ENCODE results near the gene RBM19.

The RBM19 gene

GRCh38 chr12:113912760-113913329 is 53.3 kb downstream of the RBM19 start:
- H3K27ac ChIP-seq, result no peak overlapping the region
- TF ChIP-seq CTCF (conservative IDR thresholded peaks at IDR 0.05), result peak; percentile 98

GRCh38 chr12:113911971-113912759 is 54.0 kb downstream of the RBM19 start:
- no peak overlapping the region for H3K27ac ChIP-seq

GRCh38 chr12:113910751-113911272 is 55.3 kb downstream of the RBM19 start:
- TF ChIP-seq CTCF (conservative IDR thresholded peaks at IDR 0.05), result no peak
- H3K27ac ChIP-seq, result no peak overlapping the region

More at GRCh38 chr12:113911971-113912759, 54.0 kb downstream of the RBM19 start:
- TF ChIP-seq CTCF (conservative IDR thresholded peaks at IDR 0.05), result no peak

GRCh38 chr12:113909776-113910420 is 56.2 kb downstream of the RBM19 start:
- TF ChIP-seq CTCF (conservative IDR thresholded peaks at IDR 0.05), result no peak
- no peak overlapping the region for H3K27ac ChIP-seq

- H3K27ac ChIP-seq, result no peak overlapping the region
- no peak for TF ChIP-seq CTCF (conservative IDR thresholded peaks at IDR 0.05)
These were observed 57.5 kb downstream of the RBM19 start for GRCh38 chr12:113908584-113909100.

GRCh38 chr12:113907446-113908180 is 58.5 kb downstream of the RBM19 start:
- TF ChIP-seq CTCF (conservative IDR thresholded peaks at IDR 0.05), result no peak
- H3K27ac ChIP-seq, result no peak overlapping the region

Measured in VCaP (cell line).